RWPE2 (cell line): ENCODE results near the gene FHIP2A.
A peak's percentile ranks its signal among the peaks of the same experiment; 100 is the strongest.
"Not testable (repeated sequence)": the region's sequence is repeated elsewhere in the genome, so short reads cannot be mapped to it uniquely, and the experiment has no call there.

ENCODE experiments used
- ATAC-seq: fragments of 200-7000 bp; cut with Tn5 transposase; 3 replicates; pipeline ENCODE4 v1.9.1; 2021; ENCODE audit warnings: low read depth
- DNase-seq: peaks from one replicate; pipeline ENCODE4 v3.0.0-alpha.2; 2020; ENCODE audit warnings: low spot score
- H3K27ac ChIP-seq: fragments of 450-650 bp; 2 replicates; pipeline ENCODE4 v1.5.1; 2017; ENCODE audit warnings: mild to moderate bottlenecking; ENCODE audit not compliant: poor library complexity, severe bottlenecking
- H3K27me3 ChIP-seq: fragments of 250-450 bp; sonication (Bioruptor Pico); 2 replicates; pipeline ENCODE4 v1.5.1; 2021; ENCODE audit warnings: mild to moderate bottlenecking, moderate library complexity; ENCODE audit not compliant: insufficient read depth, poor library complexity, severe bottlenecking
- H3K36me3 ChIP-seq: fragments of 250-450 bp; sonication (Bioruptor Pico); 2 replicates; pipeline ENCODE4 v1.5.1; 2020; ENCODE audit warnings: low read depth, mild to moderate bottlenecking, moderate library complexity
- H3K4me1 ChIP-seq: fragments of 250-450 bp; sonication (Bioruptor Pico); 2 replicates; pipeline ENCODE4 v1.5.1; 2021; ENCODE audit warnings: mild to moderate bottlenecking, moderate library complexity; ENCODE audit not compliant: insufficient read depth, poor library complexity, severe bottlenecking
- H3K4me3 ChIP-seq: fragments of 250-450 bp; sonication (Bioruptor Pico); 2 replicates; pipeline ENCODE4 v1.5.1; 2021; ENCODE audit warnings: mild to moderate bottlenecking, moderate library complexity; ENCODE audit not compliant: severe bottlenecking
- H3K9me3 ChIP-seq: fragments of 250-450 bp; sonication (Bioruptor Pico); 2 replicates; pipeline ENCODE4 v1.5.1; 2021; ENCODE audit warnings: mild to moderate bottlenecking, moderate library complexity; ENCODE audit not compliant: severe bottlenecking
- TF ChIP-seq, protein P1 (sequence below): fragments of 450-650 bp; IDR thresholded peaks from one replicate; pipeline ENCODE4 v1.5.1; 2017; ENCODE audit warnings: mild to moderate bottlenecking, moderate library complexity; ENCODE audit not compliant: poor library complexity, severe bottlenecking

The FHIP2A gene

GRCh38 chr10:114779803-114780576, 41.6 kb upstream of the FHIP2A start:
- Histone ChIP-seq H3K4me3 (no peak overlapping the region), H3K9me3 (no peaks in the 10 kb centered on the region), H3K4me1 (peaks cover 24% of the 10 kb centered on the region), H3K36me3 (no peaks in the 10 kb centered on the region), H3K27me3 (no peaks in the 10 kb centered on the region), H3K27ac (peak overlapping the region; percentile 78)
- no peak for DNase-seq
- ATAC-seq, result peak; percentile 85
- TF ChIP-seq, protein P1, sequence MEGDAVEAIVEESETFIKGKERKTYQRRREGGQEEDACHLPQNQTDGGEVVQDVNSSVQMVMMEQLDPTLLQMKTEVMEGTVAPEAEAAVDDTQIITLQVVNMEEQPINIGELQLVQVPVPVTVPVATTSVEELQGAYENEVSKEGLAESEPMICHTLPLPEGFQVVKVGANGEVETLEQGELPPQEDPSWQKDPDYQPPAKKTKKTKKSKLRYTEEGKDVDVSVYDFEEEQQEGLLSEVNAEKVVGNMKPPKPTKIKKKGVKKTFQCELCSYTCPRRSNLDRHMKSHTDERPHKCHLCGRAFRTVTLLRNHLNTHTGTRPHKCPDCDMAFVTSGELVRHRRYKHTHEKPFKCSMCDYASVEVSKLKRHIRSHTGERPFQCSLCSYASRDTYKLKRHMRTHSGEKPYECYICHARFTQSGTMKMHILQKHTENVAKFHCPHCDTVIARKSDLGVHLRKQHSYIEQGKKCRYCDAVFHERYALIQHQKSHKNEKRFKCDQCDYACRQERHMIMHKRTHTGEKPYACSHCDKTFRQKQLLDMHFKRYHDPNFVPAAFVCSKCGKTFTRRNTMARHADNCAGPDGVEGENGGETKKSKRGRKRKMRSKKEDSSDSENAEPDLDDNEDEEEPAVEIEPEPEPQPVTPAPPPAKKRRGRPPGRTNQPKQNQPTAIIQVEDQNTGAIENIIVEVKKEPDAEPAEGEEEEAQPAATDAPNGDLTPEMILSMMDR, result no peak

- H3K27ac ChIP-seq, result peak overlapping the region; percentile 78
- TF ChIP-seq, protein P1, result no peak
- H3K4me3 ChIP-seq, result no peak overlapping the region
- H3K4me1 ChIP-seq, result peaks cover 24% of the 10 kb centered on the region
- no peaks in the 10 kb centered on the region for H3K27me3 ChIP-seq
- no peak for DNase-seq
- no peaks in the 10 kb centered on the region for H3K9me3 ChIP-seq
- no peak for ATAC-seq
- no peaks in the 10 kb centered on the region for H3K36me3 ChIP-seq
Observed at GRCh38 chr10:114780577-114781184, 40.9 kb upstream of the FHIP2A start.

DNA sequence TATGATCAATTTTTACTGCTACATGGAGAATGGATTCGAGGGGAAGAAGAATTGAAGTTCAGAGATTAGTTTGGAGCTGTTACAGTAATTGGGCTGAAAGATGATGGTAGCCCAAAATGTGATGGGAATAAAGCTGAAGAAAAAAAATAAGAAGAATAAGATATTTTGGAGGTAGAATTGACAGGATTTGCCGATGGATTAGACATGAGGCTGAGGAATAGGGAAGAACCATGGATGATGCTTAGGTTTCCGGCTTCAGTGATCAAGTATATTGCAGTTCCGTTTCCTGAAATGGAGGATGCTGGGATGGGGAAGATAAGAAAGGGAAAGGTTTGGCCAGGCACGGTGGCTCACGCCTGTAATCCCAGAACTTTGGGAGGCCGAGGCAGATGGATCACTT, 38.9 kb upstream of the FHIP2A start:
- Histone ChIP-seq H3K36me3 (no peaks in the 10 kb centered on the region), H3K9me3 (no peaks in the 10 kb centered on the region), H3K27ac (no peak overlapping the region), H3K4me1 (peaks cover 24% of the 10 kb centered on the region), H3K4me3 (no peak overlapping the region), H3K27me3 (no peaks in the 10 kb centered on the region)
- TF ChIP-seq, protein P1, result no peak
- DNase-seq (no peak), ATAC-seq (no peak)

- H3K27me3 ChIP-seq, result no peaks in the 10 kb centered on the region
- TF ChIP-seq, protein P1, result no peak
- H3K36me3 ChIP-seq, result no peaks in the 10 kb centered on the region
- H3K4me3 ChIP-seq, result no peak overlapping the region
- no peaks in the 10 kb centered on the region for H3K9me3 ChIP-seq
- ATAC-seq (no peak), DNase-seq (no peak)
- no peak overlapping the region for H3K27ac ChIP-seq
- peaks cover 23% of the 10 kb centered on the region for H3K4me1 ChIP-seq
Observed at GRCh38 chr10:114783686-114784085, 37.9 kb upstream of the FHIP2A start.

GRCh38 chr10:114786492-114786891, 35.1 kb upstream of the FHIP2A start:
- not testable (repeated sequence) for H3K27ac ChIP-seq, H3K9me3 ChIP-seq, H3K36me3 ChIP-seq, DNase-seq, H3K4me1 ChIP-seq, H3K27me3 ChIP-seq, H3K4me3 ChIP-seq
- TF ChIP-seq, protein P1, result peak; percentile 80
- peak; percentile 90 for ATAC-seq

GRCh38 chr10:114787131-114787530, 34.4 kb upstream of the FHIP2A start:
- DNase-seq, H3K4me3 ChIP-seq, H3K4me1 ChIP-seq, ATAC-seq, H3K36me3 ChIP-seq, H3K27ac ChIP-seq, H3K9me3 ChIP-seq, H3K27me3 ChIP-seq: not testable (repeated sequence)
